ENCODE results near the gene ASCC2.

GRCh38 chr22:29820961-29821290 is 17.1 kb downstream of the ASCC2 start:
- no peak for TF ChIP-seq ZNF384 (IDR thresholded peaks at IDR 0.05)
- TF ChIP-seq SUZ12 (IDR thresholded peaks at IDR 0.05): no peak

Data from HEK293T (cell line).